Measurements from ENCODE around the gene EEF2.

DNA sequence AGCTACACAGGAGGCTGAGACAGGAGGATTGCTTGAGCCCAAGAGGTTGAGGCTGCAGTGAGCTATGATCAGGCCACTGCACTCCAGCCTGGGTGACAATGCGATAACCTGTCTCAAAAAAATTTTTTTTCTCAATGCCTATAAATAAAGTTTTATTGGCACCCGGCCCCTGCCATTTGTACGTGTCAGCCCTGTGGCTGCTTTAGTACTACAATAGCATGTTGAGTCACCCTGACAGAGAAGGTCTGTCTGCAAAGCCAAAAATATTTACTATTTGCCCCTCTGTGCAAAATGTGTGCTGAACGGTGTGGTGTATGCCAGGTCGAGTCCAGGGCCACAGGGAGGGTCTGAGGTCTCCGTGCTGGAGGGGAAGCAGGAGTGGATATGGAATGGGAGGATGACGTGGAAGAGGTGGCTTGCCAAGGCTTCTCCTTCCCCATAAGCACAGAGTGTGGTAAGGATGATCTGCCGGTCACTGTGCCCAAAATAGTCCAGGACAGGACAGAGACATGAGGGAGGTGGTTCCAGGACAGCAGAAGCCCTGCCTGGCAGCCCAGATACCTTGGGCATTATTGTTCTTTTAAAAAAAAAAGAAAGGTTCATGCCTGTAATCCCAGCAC lies 42.4 kb downstream of the EEF2 start:
- TF ChIP-seq, protein P1, sequence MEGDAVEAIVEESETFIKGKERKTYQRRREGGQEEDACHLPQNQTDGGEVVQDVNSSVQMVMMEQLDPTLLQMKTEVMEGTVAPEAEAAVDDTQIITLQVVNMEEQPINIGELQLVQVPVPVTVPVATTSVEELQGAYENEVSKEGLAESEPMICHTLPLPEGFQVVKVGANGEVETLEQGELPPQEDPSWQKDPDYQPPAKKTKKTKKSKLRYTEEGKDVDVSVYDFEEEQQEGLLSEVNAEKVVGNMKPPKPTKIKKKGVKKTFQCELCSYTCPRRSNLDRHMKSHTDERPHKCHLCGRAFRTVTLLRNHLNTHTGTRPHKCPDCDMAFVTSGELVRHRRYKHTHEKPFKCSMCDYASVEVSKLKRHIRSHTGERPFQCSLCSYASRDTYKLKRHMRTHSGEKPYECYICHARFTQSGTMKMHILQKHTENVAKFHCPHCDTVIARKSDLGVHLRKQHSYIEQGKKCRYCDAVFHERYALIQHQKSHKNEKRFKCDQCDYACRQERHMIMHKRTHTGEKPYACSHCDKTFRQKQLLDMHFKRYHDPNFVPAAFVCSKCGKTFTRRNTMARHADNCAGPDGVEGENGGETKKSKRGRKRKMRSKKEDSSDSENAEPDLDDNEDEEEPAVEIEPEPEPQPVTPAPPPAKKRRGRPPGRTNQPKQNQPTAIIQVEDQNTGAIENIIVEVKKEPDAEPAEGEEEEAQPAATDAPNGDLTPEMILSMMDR (conservative IDR thresholded peaks at IDR 0.05; ENCODE audit: low read depth, low read length), result no peak
- TF ChIP-seq CHD1 (IDR thresholded peaks at IDR 0.05; ENCODE audit: low read depth, low read length) (no peak), POLR2A (IDR thresholded peaks at IDR 0.05; ENCODE audit: low read depth, low read length) (no peak), MXI1 (IDR thresholded peaks at IDR 0.05; ENCODE audit: borderline replicate concordance, low read depth, low read length) (no peak), NFE2L2 (IDR thresholded peaks at IDR 0.05; ENCODE audit: low read depth, low read length) (no peak), SMC3 (IDR thresholded peaks at IDR 0.05; ENCODE audit: low read depth, low read length) (no peak), MAZ (IDR thresholded peaks at IDR 0.05; ENCODE audit: borderline replicate concordance, low read depth, low read length) (no peak), RAD21 (IDR thresholded peaks at IDR 0.05; ENCODE audit: low read length) (no peak), CEBPB (IDR thresholded peaks at IDR 0.05; ENCODE audit: low read depth, low read length) (no peak), RFX5 (IDR thresholded peaks at IDR 0.05; ENCODE audit: low read depth, low read length) (no peak)
- TF ChIP-seq, protein P2, sequence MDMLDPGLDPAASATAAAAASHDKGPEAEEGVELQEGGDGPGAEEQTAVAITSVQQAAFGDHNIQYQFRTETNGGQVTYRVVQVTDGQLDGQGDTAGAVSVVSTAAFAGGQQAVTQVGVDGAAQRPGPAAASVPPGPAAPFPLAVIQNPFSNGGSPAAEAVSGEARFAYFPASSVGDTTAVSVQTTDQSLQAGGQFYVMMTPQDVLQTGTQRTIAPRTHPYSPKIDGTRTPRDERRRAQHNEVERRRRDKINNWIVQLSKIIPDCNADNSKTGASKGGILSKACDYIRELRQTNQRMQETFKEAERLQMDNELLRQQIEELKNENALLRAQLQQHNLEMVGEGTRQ (IDR thresholded peaks at IDR 0.05; ENCODE audit: low read depth, low read length), result no peak
